ENCODE measurements around the gene BABAM2.

BABAM2 gene

GRCh38 chr2:28199995-28200679 is 309.6 kb downstream of the BABAM2 start:
- DNase-seq (ENCODE audit: low read depth, low spot score), result no peak

GRCh38 chr2:28201671-28202180 is 311.2 kb downstream of the BABAM2 start:
- no peak for DNase-seq (ENCODE audit: low read depth, low spot score)

- no peak for DNase-seq (ENCODE audit: low read depth, low spot score)
These were observed 312.2 kb downstream of the BABAM2 start for GRCh38 chr2:28202719-28203118.

GRCh38 chr2:28206762-28207161 is 316.2 kb downstream of the BABAM2 start:
- no peak for DNase-seq (ENCODE audit: low read depth, low spot score)

DNA sequence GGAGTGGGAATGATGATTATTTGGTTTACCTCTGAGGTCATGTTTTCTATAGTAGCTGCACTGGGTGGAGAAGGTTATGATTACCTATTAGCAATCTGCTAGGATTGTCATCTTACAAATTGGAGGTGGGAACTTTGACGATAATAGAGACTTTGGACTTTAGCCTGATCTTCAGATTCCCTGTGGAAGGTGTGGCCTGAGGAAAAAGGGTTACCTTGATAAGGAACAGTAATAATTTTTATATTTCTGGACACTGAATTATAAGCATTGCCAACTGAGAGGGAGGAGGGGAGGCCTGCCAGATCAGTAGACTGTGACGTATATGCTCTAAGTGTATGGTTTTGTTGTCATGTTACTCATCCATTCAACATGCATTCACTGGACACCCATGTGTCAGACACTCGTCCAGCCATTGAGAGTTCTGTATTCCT is 318.7 kb downstream of the BABAM2 start:
- DNase-seq (ENCODE audit: low read depth, low spot score), result no peak

GRCh38 chr2:28209864-28210263 is 319.3 kb downstream of the BABAM2 start:
- no peak for DNase-seq (ENCODE audit: low read depth, low spot score)

DNA sequence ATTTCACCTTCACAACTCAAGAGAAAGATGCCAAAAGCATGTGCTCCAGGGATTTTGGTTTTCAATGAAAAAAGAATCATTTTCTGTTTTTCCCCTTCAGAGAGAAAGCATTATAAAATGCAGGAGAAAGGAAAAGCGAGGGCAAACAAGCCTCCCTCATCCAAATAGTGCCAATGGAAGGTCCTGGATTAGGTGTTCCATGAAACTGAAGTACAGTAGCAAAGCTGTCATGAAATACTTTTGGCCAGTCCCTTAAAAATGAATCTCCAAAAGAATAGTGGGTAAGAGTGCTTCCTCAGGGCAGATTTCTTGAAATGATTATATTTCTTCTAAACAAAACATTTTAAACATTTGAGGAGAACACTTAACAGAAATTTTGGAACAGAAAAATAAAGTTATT is 320.0 kb downstream of the BABAM2 start:
- DNase-seq (ENCODE audit: low read depth, low spot score), result no peak

- DNase-seq (ENCODE audit: low read depth, low spot score), result no peak
These were observed 325.8 kb downstream of the BABAM2 start for GRCh38 chr2:28216331-28216730.

GRCh38 chr2:28217042-28217740 is 326.7 kb downstream of the BABAM2 start:
- DNase-seq (ENCODE audit: low read depth, low spot score), result no peak

GRCh38 chr2:28219138-28219537 is 328.6 kb downstream of the BABAM2 start:
- no peak for DNase-seq (ENCODE audit: low read depth, low spot score)

DNA sequence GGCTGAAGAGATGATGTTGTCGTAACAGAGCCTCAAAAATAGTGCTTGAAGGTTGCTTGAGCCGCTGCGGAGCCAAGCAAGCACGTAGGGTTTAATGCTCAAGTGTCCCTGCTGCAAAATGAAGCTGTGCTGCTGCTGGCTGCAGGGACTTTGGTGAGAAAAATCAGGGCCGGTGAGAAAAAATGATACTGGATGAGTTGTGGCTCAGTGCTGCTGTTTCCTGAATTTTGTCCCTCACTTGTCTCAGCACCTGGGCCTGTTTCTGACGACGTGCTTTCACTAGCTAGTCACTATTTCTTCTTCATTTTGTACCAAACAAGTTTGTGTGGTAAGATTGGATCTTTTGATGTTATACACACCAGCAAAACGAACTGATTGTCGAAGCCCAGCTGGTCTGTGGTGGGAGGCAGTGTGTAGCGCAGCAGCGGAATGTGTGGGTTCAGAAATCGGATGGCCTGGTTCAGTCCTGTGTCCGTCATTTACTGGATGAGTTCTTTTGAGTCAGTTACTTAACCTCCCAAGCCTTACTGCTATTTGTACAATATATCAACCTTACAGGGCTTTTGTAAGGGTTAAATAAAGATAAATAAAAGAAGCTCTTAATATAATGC is 329.3 kb downstream of the BABAM2 start:
- no peak for DNase-seq (ENCODE audit: low read depth, low spot score)

DNA sequence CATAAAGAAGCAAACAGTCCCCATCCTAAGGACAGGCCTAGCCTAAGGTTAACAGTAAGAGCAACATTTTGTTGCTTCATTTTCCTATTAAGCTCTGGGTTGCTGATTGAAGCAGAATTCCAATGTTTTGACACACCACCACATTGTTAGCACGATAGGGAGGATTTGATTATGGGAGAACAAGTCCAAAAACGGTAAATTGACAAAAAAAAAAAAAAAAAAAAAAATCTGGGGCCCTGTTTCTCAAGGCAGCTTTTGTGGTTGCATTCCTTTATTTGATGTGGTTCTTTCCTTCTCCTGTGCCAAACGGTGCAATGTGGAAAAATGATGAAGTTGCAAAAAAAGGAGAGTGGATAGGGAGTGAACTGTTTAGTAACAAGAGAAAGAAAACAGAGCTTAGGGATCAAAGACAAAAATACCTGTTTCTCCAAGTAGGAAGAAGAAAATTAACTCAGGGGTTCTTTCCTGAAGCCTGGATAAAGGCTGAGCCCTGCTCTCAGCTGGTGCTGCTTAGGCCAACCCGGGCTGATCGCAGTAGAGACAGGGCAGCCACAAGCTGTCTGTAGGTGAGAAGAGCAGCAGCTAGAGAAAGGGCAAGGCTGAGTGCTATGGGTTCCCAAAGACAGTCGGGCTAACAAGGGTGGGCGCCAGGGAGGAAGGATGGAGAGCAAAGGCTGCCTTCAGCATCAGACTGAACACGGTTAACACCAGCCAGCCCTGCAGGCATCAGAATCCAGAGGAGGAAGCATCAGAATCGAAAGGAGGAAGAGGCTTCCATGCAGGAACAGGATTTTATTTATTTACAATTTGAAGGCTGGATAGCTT is 334.3 kb downstream of the BABAM2 start:
- DNase-seq (ENCODE audit: low read depth, low spot score), result no peak

DNA sequence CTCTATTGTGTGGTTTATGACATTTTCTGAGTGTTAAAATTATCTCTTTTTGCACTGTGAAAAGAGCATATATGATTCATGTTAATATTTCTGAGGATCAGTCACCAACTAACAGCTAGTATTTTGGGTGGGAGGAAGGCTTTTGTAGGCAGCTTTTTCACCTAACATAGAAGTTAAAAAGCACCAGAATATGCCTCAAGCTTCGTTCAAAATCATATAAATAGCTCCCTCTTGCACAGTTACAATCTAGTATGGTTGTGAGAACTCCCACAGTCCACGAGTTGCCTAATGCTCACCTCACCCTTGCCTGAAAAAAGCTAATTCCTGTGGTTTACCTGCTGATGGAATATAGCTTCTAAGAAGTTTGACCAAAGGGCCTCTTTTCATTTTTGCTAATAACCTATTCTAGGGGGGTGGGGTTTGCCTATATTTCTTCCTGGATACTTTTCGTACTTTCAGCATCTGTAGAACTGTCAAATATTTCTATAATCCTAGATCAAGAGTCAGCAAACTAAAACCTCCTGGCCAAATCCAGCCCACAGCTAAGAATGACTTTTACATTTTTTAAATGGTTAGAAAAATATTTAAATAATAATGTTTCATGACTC is 335.0 kb downstream of the BABAM2 start:
- no peak for DNase-seq (ENCODE audit: low read depth, low spot score)

DNA sequence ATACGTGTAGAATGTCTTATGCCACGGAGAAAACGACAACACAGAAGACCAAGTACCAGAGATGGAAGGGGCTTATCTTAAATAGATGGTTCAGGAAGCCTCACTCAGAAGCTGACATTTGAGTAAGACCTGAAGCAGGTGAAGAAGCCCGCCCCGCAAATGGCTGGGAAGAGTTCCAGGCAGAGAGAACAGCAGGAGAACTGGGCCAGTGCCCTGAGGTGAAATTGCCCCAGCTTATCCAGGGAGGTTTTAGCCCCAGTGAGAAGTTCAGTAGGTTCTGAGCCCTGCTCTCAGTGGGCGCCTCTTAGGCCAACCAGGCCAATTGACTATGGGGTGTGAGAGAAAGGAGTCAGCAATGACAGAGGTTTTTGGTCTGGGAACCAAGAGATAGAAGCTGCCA is 336.0 kb downstream of the BABAM2 start:
- DNase-seq (ENCODE audit: low read depth, low spot score), result no peak

DNA sequence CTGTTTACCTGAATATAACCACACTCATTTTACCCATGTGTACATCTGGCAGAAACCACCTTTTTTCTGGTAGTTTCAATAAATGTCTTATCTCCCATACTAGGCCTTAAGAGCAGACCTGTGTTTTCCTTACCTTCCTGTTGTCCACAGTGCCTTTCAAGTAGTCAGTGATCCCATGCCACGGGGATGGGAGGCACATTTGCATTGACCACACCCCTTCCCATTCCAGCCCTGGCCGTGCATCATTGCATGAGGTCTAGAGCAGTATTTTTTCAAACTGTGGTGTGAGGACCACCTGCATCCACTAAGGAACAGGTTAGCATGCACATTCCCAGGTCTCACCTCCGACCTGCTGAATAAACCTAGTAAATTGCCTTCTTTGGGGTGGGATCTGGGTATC is 337.0 kb downstream of the BABAM2 start:
- no peak for DNase-seq (ENCODE audit: low read depth, low spot score)

DNA sequence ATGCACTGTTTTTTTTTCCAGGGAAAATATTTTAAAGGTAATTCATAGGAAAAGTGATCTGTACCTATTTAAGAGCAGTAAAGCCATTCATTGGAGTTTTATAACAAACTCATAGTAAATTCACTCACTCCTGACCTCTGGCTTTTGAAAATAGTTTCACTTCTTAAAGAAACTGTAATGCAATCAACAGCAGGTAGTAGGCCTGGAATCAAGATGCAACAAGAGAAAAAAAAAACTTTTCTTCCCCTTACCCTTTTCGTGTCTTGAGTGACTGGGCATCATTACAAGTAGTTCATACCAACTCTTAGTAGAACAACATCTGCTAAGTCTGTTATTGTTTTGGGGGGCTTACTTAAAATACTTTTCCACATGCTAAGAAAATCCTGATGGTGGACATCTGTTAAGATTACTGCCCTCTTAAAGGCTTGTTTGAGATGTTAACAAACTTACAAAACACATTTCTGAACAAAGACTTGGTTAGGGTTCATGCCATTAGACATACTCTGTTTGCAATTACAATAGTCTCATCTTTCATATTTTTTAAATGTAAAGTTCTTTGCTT is 338.0 kb downstream of the BABAM2 start:
- DNase-seq (ENCODE audit: low read depth, low spot score), result no peak

GRCh38 chr2:28231110-28231631 is 340.6 kb downstream of the BABAM2 start:
- DNase-seq (ENCODE audit: low read depth, low spot score), result no peak

- no peak for DNase-seq (ENCODE audit: low read depth, low spot score)
These were observed 341.8 kb downstream of the BABAM2 start for GRCh38 chr2:28232295-28232694.

GRCh38 chr2:28233164-28233676 is 342.7 kb downstream of the BABAM2 start:
- DNase-seq (ENCODE audit: low read depth, low spot score), result no peak

- no peak for DNase-seq (ENCODE audit: low read depth, low spot score)
These were observed 344.3 kb downstream of the BABAM2 start for GRCh38 chr2:28234807-28235206.

DNA sequence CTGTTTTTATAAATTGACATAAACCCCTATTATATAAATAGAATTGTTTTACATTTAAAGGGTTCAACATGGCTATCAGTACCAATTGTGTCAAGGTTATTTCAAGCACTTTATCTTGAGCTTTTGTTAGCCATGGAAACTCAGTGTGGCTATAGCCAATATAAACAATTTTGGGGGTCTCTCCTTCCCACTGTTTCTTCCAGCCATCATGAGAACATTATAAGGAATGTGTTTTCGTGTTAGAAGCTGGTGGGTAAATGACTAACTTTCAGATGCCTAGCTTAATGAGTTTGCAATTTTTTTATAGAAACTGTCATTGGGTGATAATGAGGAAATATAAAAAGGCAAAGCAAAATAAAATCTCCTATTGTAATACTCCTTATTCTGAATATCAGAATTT is 348.7 kb downstream of the BABAM2 start:
- no peak for DNase-seq (ENCODE audit: low read depth, low spot score)

All from activated naive CD8-positive, alpha-beta T cell treated with anti-CD3 and anti-CD28 coated beads, Interleukin-2, amount 50 U/mL, for 16 hours (primary cell).